HG02588 (cell line): ENCODE data around the gene CYP46A1.

ENCODE experiments used
- ATAC-seq: cut with Tn5 transposase; IDR thresholded peaks from one replicate; pipeline ENCODE4 v1.9.1; 2021; ENCODE audit warnings: mild to moderate bottlenecking, moderate library complexity; ENCODE audit not compliant: unreplicated experiment

CYP46A1 gene

GRCh38 chr14:99727096-99727870 is 43.2 kb downstream of the CYP46A1 start:
- no peak for ATAC-seq

GRCh38 chr14:99728231-99728920 is 44.3 kb downstream of the CYP46A1 start:
- ATAC-seq, result no peak

- no peak for ATAC-seq
Observed at GRCh38 chr14:99728981-99729451, 44.9 kb downstream of the CYP46A1 start.

- no peak for ATAC-seq
Observed at GRCh38 chr14:99729991-99730875, 46.1 kb downstream of the CYP46A1 start.

GRCh38 chr14:99730876-99731546 is 46.9 kb downstream of the CYP46A1 start:
- ATAC-seq, result no peak

- ATAC-seq, result no peak
Observed at GRCh38 chr14:99731547-99732435, 47.7 kb downstream of the CYP46A1 start.

- no peak for ATAC-seq
Observed at GRCh38 chr14:99732436-99733210, 48.5 kb downstream of the CYP46A1 start.

GRCh38 chr14:99733211-99733539 is 49.1 kb downstream of the CYP46A1 start:
- no peak for ATAC-seq

- no peak for ATAC-seq
Observed at GRCh38 chr14:99733540-99734405, 49.7 kb downstream of the CYP46A1 start.

- ATAC-seq, result no peak
Observed at GRCh38 chr14:99734406-99735051, 50.4 kb downstream of the CYP46A1 start.

GRCh38 chr14:99735189-99736135 is 51.4 kb downstream of the CYP46A1 start:
- no peak for ATAC-seq

- no peak for ATAC-seq
Observed at GRCh38 chr14:99736603-99737371, 52.7 kb downstream of the CYP46A1 start.

GRCh38 chr14:99737451-99737951 is 53.4 kb downstream of the CYP46A1 start:
- no peak for ATAC-seq

GRCh38 chr14:99737956-99738667 is 54.0 kb downstream of the CYP46A1 start:
- no peak for ATAC-seq

GRCh38 chr14:99740411-99740810 is 56.3 kb downstream of the CYP46A1 start:
- ATAC-seq, result no peak
